GM12801 (cell line): ENCODE results near the gene PEX11B.

Source experiments
- CTCF ChIP-seq: IDR thresholded peaks from one replicate; pipeline ENCODE4 v1.5.1; 2011; ENCODE audit warnings: control low read depth; ENCODE audit not compliant: insufficient read length; ENCODE audit errors: extremely low read depth

Gene PEX11B

GRCh38 chr1:145886390-145886789 lies 32.1 kb downstream of the PEX11B start:
- no peak for TF ChIP-seq CTCF

- TF ChIP-seq CTCF: no peak
Observed at GRCh38 chr1:145885738-145886287, 32.7 kb downstream of the PEX11B start, which contains the start of gene ANKRD35. ANKRD35 (minus strand) TSS chr1:145885866; CDS start chr1:145885758, 108 bp downstream.

- no peak for TF ChIP-seq CTCF
Observed at GRCh38 chr1:145884675-145885074, 33.8 kb downstream of the PEX11B start.

GRCh38 chr1:145879775-145880174 lies 38.7 kb downstream of the PEX11B start:
- TF ChIP-seq CTCF: no peak

- TF ChIP-seq CTCF: no peak
Observed at GRCh38 chr1:145878724-145879123, 39.8 kb downstream of the PEX11B start.

GRCh38 chr1:145877923-145878486 lies 40.5 kb downstream of the PEX11B start:
- no peak for TF ChIP-seq CTCF

GRCh38 chr1:145874646-145875045 lies 43.9 kb downstream of the PEX11B start:
- no peak for TF ChIP-seq CTCF
